ENCODE data around the gene FOSL1.

DNA sequence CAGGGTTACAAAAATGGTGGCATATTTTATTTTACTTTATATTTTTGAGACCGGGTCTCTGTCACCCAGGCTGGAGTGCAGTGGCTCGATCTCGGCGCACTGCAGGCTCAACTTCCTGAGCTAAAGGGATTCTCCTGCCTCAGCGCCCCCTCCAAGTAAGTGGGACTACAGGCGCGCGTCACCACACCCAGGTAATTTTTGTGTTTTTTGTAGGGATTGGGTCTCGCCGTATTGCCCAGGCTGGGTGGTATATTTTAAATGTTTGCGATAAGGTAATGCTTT, 652 bp upstream of the FOSL1 start:
- TF ChIP-seq, protein P1, sequence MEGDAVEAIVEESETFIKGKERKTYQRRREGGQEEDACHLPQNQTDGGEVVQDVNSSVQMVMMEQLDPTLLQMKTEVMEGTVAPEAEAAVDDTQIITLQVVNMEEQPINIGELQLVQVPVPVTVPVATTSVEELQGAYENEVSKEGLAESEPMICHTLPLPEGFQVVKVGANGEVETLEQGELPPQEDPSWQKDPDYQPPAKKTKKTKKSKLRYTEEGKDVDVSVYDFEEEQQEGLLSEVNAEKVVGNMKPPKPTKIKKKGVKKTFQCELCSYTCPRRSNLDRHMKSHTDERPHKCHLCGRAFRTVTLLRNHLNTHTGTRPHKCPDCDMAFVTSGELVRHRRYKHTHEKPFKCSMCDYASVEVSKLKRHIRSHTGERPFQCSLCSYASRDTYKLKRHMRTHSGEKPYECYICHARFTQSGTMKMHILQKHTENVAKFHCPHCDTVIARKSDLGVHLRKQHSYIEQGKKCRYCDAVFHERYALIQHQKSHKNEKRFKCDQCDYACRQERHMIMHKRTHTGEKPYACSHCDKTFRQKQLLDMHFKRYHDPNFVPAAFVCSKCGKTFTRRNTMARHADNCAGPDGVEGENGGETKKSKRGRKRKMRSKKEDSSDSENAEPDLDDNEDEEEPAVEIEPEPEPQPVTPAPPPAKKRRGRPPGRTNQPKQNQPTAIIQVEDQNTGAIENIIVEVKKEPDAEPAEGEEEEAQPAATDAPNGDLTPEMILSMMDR (IDR thresholded peaks at IDR 0.05) = no peak
- TF ChIP-seq EP300 (IDR thresholded peaks at IDR 0.05) = no peak

Data from tibial nerve (tissue), 4 donors.